SK-N-MC (cell line): ENCODE data around the gene B3GAT1.

ENCODE experiments used
- EZH2 ChIP-seq: fragments of 200-600 bp; sonication (generic); IDR thresholded peaks from one replicate; pipeline ENCODE4 v1.6.1; 2017; ENCODE audit warnings: antibody characterized with exemption
- POLR2AphosphoS5 ChIP-seq: IDR thresholded peaks from 2 replicates; pipeline ENCODE4 v1.6.1; 2012; ENCODE audit warnings: mild to moderate bottlenecking, low read depth, low read length, borderline replicate concordance

- no peak for TF ChIP-seq POLR2AphosphoS5
- no peak for TF ChIP-seq EZH2
Measured at GRCh38 chr11:134359646-134360045, 52.4 kb downstream of the B3GAT1 start.
